IMR-90 (cell line): ENCODE results near the gene HNRNPUL1. TPM values are rescaled to one million over a fixed set of nuclear protein-coding genes. Genes with fewer than 3 reads are reported as not detected.

Experiments used
- ATAC-seq: fragments of 200-7000 bp; cut with Tn5 transposase; 2 replicates; pipeline ENCODE4 v1.9.1; 2020; ENCODE audit warnings: low read depth, mild to moderate bottlenecking, moderate library complexity
- BruUV-seq: library from RNA; stranded (reverse); fragments of 400-500 nt; replicated peaks from 2 replicates; lab custom pipeline; 2021; lab: Mats Ljungman, UMichigan
- CTCF ChIA-PET: fragments of 300-600 bp; formaldehyde crosslinking; extraction: SDS; loops from one replicate; lab custom pipeline; 2021; ENCODE audit warnings: antibody characterized with exemption; lab: Yijun Ruan, JAX
- POLR2A ChIA-PET: fragments of 300-600 bp; sonication (Branson Sonifier 250); formaldehyde crosslinking; loops from one replicate; lab custom pipeline; 2022; ENCODE audit warnings: antibody characterized with exemption; ENCODE audit not compliant: unreplicated experiment; lab: Charles Lee
- DNase-seq: peaks from one replicate; pipeline ENCODE4 v3.0.0; 2013
- H2AFZ ChIP-seq: replicated peaks from 2 replicates; pipeline ENCODE3; 2013; ENCODE audit warnings: low read length, mild to moderate bottlenecking; ENCODE audit not compliant: poor library complexity
- H2AK5ac ChIP-seq: 2 replicates; pipeline ENCODE4 v1.6.1; 2013; ENCODE audit warnings: low read depth, low read length, inconsistent platforms
- H2AK9ac ChIP-seq: replicated peaks from 2 replicates; pipeline ENCODE3; 2013; ENCODE audit warnings: mild to moderate bottlenecking, low read depth, low read length, moderate library complexity; ENCODE audit not compliant: poor library complexity
- H2BK120ac ChIP-seq: 2 replicates; pipeline ENCODE4 v1.6.1; 2013; ENCODE audit warnings: low read depth, low read length, inconsistent platforms
- H2BK15ac ChIP-seq: 3 replicates; pipeline ENCODE4 v1.6.1; 2013; ENCODE audit warnings: low read depth, low read length, inconsistent platforms
- H2BK20ac ChIP-seq: 2 replicates; pipeline ENCODE4 v1.6.1; 2013; ENCODE audit warnings: low read depth, mild to moderate bottlenecking, inconsistent platforms, low read length, moderate library complexity
- H2BK5ac ChIP-seq: 2 replicates; pipeline ENCODE4 v1.6.1; 2013; ENCODE audit warnings: mild to moderate bottlenecking, low read depth, low read length, inconsistent platforms; ENCODE audit not compliant: poor library complexity, severe bottlenecking
- H3K14ac ChIP-seq: replicated peaks from 2 replicates; pipeline ENCODE4 v1.6.1; 2013; ENCODE audit warnings: low read depth, low read length, inconsistent platforms
- H3K18ac ChIP-seq: 2 replicates; pipeline ENCODE4 v1.6.1; 2013; ENCODE audit warnings: low read depth, low read length, control low read depth
- H3K23ac ChIP-seq: 2 replicates; pipeline ENCODE4 v1.6.1; 2013; ENCODE audit warnings: low read depth, low read length, inconsistent platforms
- H3K27ac ChIP-seq: 2 replicates; pipeline ENCODE4 v1.5.1; 2013; ENCODE audit warnings: mild to moderate bottlenecking, control low read depth, low read length; ENCODE audit not compliant: insufficient read depth
- H3K27me3 ChIP-seq: 2 replicates; pipeline ENCODE4 v1.6.1; 2013; ENCODE audit warnings: low read length; ENCODE audit not compliant: control insufficient read depth, insufficient read depth
- H3K36me3 ChIP-seq: 2 replicates; pipeline ENCODE4 v1.6.1; 2013; ENCODE audit warnings: low read length, mixed read lengths; ENCODE audit not compliant: control insufficient read depth, insufficient read depth
- H3K4ac ChIP-seq: 2 replicates; pipeline ENCODE4 v1.6.1; 2013; ENCODE audit warnings: low read depth, low read length, inconsistent platforms
- H3K4me1 ChIP-seq: 2 replicates; pipeline ENCODE4 v1.6.1; 2013; ENCODE audit warnings: low read length, mixed read lengths; ENCODE audit not compliant: control insufficient read depth, insufficient read depth
- H3K4me2 ChIP-seq: 2 replicates; pipeline ENCODE4 v1.6.1; 2013; ENCODE audit warnings: low read depth, mild to moderate bottlenecking, control low read depth, low read length, moderate library complexity
- H3K4me3 ChIP-seq: 2 replicates; pipeline ENCODE4 v1.5.1; 2013; ENCODE audit warnings: low read depth, mild to moderate bottlenecking, control low read depth, low read length, moderate library complexity; ENCODE audit not compliant: insufficient read depth
- H3K56ac ChIP-seq: 2 replicates; pipeline ENCODE4 v1.6.1; 2013; ENCODE audit warnings: low read length, inconsistent platforms; ENCODE audit not compliant: insufficient read depth; ENCODE audit errors: extremely low read depth
- H3K79me1 ChIP-seq, 2 experiments: 2 replicates each; pipeline ENCODE4 v1.6.1; 2013; ENCODE audit warnings: low read length in 2 of 2, inconsistent platforms in 1 of 2, low read depth in 1 of 2
- H3K9ac ChIP-seq: 2 replicates; pipeline ENCODE4 v1.6.1; 2013; ENCODE audit warnings: low read depth, low read length, control low read depth
- H3K9me1 ChIP-seq: 2 replicates; pipeline ENCODE4 v1.6.1; 2013; ENCODE audit warnings: low read length, inconsistent platforms; ENCODE audit not compliant: insufficient read depth
- H3K9me3 ChIP-seq: 2 replicates; pipeline ENCODE4 v1.6.1; 2013; ENCODE audit warnings: low read length; ENCODE audit not compliant: control insufficient read depth, insufficient read depth
- H4K20me1 ChIP-seq: 2 replicates; pipeline ENCODE4 v1.6.1; 2013; ENCODE audit warnings: low read length, inconsistent platforms; ENCODE audit not compliant: insufficient read depth
- H4K5ac ChIP-seq: 2 replicates; pipeline ENCODE4 v1.6.1; 2013; ENCODE audit warnings: mild to moderate bottlenecking, low read depth, low read length, control low read depth
- H4K8ac ChIP-seq, 2 experiments: 2 replicates each; pipeline ENCODE4 v1.6.1; 2013; ENCODE audit warnings: low read depth in 2 of 2, low read length in 2 of 2, control low read depth in 1 of 2, inconsistent platforms in 1 of 2
- H4K91ac ChIP-seq: 2 replicates; pipeline ENCODE4 v1.6.1; 2013; ENCODE audit warnings: low read depth, low read length, inconsistent platforms; ENCODE audit not compliant: insufficient read depth
- BHLHE40 ChIP-seq: fragments of 150-350 bp; IDR thresholded peaks from 2 replicates; pipeline ENCODE4 v1.6.1; 2016; ENCODE audit warnings: mild to moderate bottlenecking, low read depth, low read length
- CHD1 ChIP-seq: IDR thresholded peaks from 2 replicates; pipeline ENCODE4 v1.6.1; 2012; ENCODE audit warnings: low read depth, low read length, improper control_type of control experiment
- CTCF ChIP-seq: conservative IDR thresholded peaks from 2 replicates; pipeline ENCODE4 v1.5.1; 2012; ENCODE audit warnings: mild to moderate bottlenecking, low read depth, low read length, improper control_type of control experiment
- ELK1 ChIP-seq: fragments of 150-350 bp; IDR thresholded peaks from 2 replicates; pipeline ENCODE4 v1.6.1; 2016; ENCODE audit warnings: low read depth, mild to moderate bottlenecking, low read length, moderate library complexity, borderline replicate concordance
- FOS ChIP-seq: fragments of 150-350 bp; IDR thresholded peaks from 2 replicates; pipeline ENCODE4 v1.6.1; 2016; ENCODE audit warnings: low read depth, low read length
- MAFK ChIP-seq: IDR thresholded peaks from 2 replicates; pipeline ENCODE4 v1.6.1; 2012; ENCODE audit warnings: low read depth, low read length, improper control_type of control experiment
- MAZ ChIP-seq: IDR thresholded peaks from 2 replicates; pipeline ENCODE4 v1.6.1; 2012; ENCODE audit warnings: low read depth, mild to moderate bottlenecking, low read length, improper control_type of control experiment, moderate library complexity, borderline replicate concordance
- NFE2L2 ChIP-seq: fragments of 150-350 bp; IDR thresholded peaks from 2 replicates; pipeline ENCODE4 v1.6.1; 2016; ENCODE audit warnings: low read depth, mild to moderate bottlenecking, low read length
- POLR2A ChIP-seq: IDR thresholded peaks from 2 replicates; pipeline ENCODE4 v1.6.1; 2012; ENCODE audit warnings: mild to moderate bottlenecking, low read depth, low read length
- RAD21 ChIP-seq: IDR thresholded peaks from 2 replicates; pipeline ENCODE4 v1.6.1; 2012; ENCODE audit warnings: low read length, improper control_type of control experiment
- RCOR1 ChIP-seq: IDR thresholded peaks from 2 replicates; pipeline ENCODE4 v1.6.1; 2012; ENCODE audit warnings: mild to moderate bottlenecking, low read length, improper control_type of control experiment; ENCODE audit not compliant: insufficient replicate concordance
- RFX5 ChIP-seq: IDR thresholded peaks from 2 replicates; pipeline ENCODE4 v1.8.0; 2012; ENCODE audit warnings: low read depth, mild to moderate bottlenecking, low read length, moderate library complexity
- SMC3 ChIP-seq: fragments of 150-350 bp; IDR thresholded peaks from 2 replicates; pipeline ENCODE4 v1.6.1; 2016; ENCODE audit warnings: low read depth, mild to moderate bottlenecking, antibody characterized with exemption, low read length, moderate library complexity
- USF2 ChIP-seq: fragments of 150-350 bp; IDR thresholded peaks from 2 replicates; pipeline ENCODE4 v1.6.1; 2017; ENCODE audit warnings: mild to moderate bottlenecking, antibody characterized with exemption, low read length, low read depth
- WGBS, 2 experiments: methylation state at CpG; one replicate each; pipeline versions ENCODE4 v1.1.5 to v1.1.7; 2013; ENCODE audit warnings: missing lambda C conversion rate in 2 of 2; ENCODE audit not compliant: insufficient read length in 1 of 2; ENCODE audit errors: extremely low coverage in 2 of 2; 5-methylcytosine and 5-hydroxymethylcytosine counted together
- dilution Hi-C: fragments of 300-500 bp; cut with HindIII; formaldehyde crosslinking; loops from one replicate; pipeline ENCODE4 v1.14.3; 2018; ENCODE audit warnings: low sequenced_read_pairs; ENCODE audit not compliant: unreplicated experiment
- in situ Hi-C: fragments of 300-500 bp; cut with MboI; formaldehyde crosslinking; loops from 3 replicates; pipeline ENCODE4 v1.14.3; 2019; ENCODE audit warnings: low sequenced_read_pairs, inconsistent platforms, mixed read lengths
- intact Hi-C: fragments of 100-400 bp; cut with micrococcal nuclease; formaldehyde crosslinking; loops from 2 replicates; pipeline ENCODE4 v1.10.0; 2022
- polyA plus RNA-seq, 3 experiments: library from polyadenylated mRNA; depleted of rRNA; stranded (reverse); fragments of >200 nt; gene quantifications; 2 replicates each; pipeline ENCODE4 v1.2.3, GENCODE V29; 2012; ENCODE audit warnings: low replicate concordance in 1 of 3
- total RNA-seq: library from RNA; depleted of rRNA; stranded (reverse); fragments of >200 nt; gene quantifications from 2 replicates; pipeline ENCODE4 v1.2.3, GENCODE V29; 2012

HNRNPUL1 gene
- total and polyA plus RNA-seq, 2 of the 4 experiments (the other 2 are of a cell fraction) = 50.7 to 67.3 TPM

- CTCF ChIA-PET = no interaction called here
- Histone ChIP-seq H2AK5ac (no peak overlapping the region), H3K27me3 (no peaks in the 10 kb centered on the region), H2BK15ac (no peak overlapping the region), H2AK9ac (no peak overlapping the region), H3K9me3 (no peaks in the 10 kb centered on the region), H3K18ac (no peak overlapping the region), H3K4ac (no peak overlapping the region), H3K4me3 (no peak overlapping the region), H3K36me3 (peaks cover 79% of the 10 kb centered on the region), H2BK20ac (no peak overlapping the region), H4K20me1 (peaks cover 57% of the 10 kb centered on the region), H3K56ac (no peak overlapping the region), H3K27ac (no peak overlapping the region), H3K79me1 (peaks cover 39 to 70% of the 10 kb centered on the region in 2 experiments), H4K91ac (no peak overlapping the region), H3K14ac (no peak overlapping the region), H3K4me2 (no peak overlapping the region), H3K23ac (no peak overlapping the region), H4K5ac (no peak overlapping the region), H2AFZ (no peak overlapping the region), H2BK120ac (no peak overlapping the region), H2BK5ac (no peak overlapping the region), H3K4me1 (peaks cover 24% of the 10 kb centered on the region), H3K9me1 (peaks cover 25% of the 10 kb centered on the region), H3K9ac (no peak overlapping the region), H4K8ac (no peak overlapping the region)
- intact Hi-C loops = no loop called here
- TF ChIP-seq ELK1 (no peak), RFX5 (no peak), NFE2L2 (no peak), CTCF (no peak), BHLHE40 (no peak), CHD1 (no peak), SMC3 (no peak), POLR2A (no peak), MAZ (no peak), MAFK (no peak), RAD21 (no peak), USF2 (no peak), RCOR1 (no peak), FOS (no peak)
- dilution Hi-C loops = no loop called here
- DNase-seq (no peak), ATAC-seq (no peak)
- BruUV-seq = no TSS peak
- in situ Hi-C loops = no loop called here
- POLR2A ChIA-PET = no interaction called here
- WGBS, 2 experiments = no CpG with 5 or more reads among the region's 6 CpGs
Observed at GRCh38 chr19:41300555-41300954, 36.4 kb downstream of the HNRNPUL1 start.
